GM20000 (cell line): Measurements from ENCODE around the gene XPNPEP3.

Source experiments
- DNase-seq: peaks from one replicate; pipeline ENCODE4 v3.0.0; 2012; ENCODE audit warnings: low spot score
- TF ChIP-seq, protein P1 (sequence below): IDR thresholded peaks from 2 replicates; pipeline ENCODE4 v1.5.1; 2012; ENCODE audit warnings: mild to moderate bottlenecking, control low read depth; ENCODE audit errors: extremely low read depth, missing control alignments

XPNPEP3 gene

GRCh38 chr22:40951795-40952605, 95.1 kb downstream of the XPNPEP3 start:
- TF ChIP-seq, protein P1, sequence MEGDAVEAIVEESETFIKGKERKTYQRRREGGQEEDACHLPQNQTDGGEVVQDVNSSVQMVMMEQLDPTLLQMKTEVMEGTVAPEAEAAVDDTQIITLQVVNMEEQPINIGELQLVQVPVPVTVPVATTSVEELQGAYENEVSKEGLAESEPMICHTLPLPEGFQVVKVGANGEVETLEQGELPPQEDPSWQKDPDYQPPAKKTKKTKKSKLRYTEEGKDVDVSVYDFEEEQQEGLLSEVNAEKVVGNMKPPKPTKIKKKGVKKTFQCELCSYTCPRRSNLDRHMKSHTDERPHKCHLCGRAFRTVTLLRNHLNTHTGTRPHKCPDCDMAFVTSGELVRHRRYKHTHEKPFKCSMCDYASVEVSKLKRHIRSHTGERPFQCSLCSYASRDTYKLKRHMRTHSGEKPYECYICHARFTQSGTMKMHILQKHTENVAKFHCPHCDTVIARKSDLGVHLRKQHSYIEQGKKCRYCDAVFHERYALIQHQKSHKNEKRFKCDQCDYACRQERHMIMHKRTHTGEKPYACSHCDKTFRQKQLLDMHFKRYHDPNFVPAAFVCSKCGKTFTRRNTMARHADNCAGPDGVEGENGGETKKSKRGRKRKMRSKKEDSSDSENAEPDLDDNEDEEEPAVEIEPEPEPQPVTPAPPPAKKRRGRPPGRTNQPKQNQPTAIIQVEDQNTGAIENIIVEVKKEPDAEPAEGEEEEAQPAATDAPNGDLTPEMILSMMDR, result no peak

DNA sequence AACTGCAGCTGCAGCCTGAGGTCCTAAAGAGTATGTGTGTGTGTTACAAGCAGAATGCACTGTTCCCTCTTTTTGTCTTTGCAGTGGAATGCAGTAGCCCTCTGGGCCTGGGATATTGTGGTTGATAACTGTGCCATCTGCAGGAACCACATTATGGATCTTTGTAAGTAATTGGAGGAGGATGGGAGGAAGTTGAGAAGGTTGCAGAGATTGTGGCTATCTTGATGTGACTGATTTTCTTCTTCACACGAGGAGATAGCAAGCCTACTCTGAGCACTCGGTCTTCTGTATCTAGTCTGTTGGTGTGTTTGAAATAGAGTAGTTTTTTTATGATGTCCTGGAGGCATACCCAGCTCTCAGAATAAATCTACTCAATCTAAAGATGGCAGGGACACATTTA, 96.5 kb downstream of the XPNPEP3 start:
- TF ChIP-seq, protein P1, result no peak
- DNase-seq, result no peak

More at GRCh38 chr22:40951795-40952605, 95.1 kb downstream of the XPNPEP3 start:
- DNase-seq, result peak; percentile 27

- DNase-seq, result no peak
- TF ChIP-seq, protein P1, result no peak
Observed at GRCh38 chr22:40954113-40954512, 97.2 kb downstream of the XPNPEP3 start.

DNA sequence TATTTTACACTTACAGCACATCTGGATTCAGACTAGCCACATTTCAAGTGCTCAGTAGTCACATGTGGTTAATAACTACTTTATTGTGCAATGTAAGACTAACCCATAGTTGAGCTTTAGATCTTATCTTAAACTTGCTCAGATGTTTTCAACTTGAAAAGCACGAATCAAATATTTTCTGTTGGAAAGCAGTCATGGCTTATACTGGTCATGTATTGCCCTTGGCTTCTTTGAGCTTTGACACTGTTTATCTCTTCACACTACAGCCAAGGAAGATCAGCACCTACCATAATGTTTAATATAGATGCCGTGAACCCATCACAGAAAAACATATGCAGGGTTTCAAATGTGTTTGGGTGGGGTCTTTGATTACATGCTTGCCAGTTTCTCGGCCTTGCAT, 98.6 kb downstream of the XPNPEP3 start:
- TF ChIP-seq, protein P1, result no peak
- no peak for DNase-seq

DNA sequence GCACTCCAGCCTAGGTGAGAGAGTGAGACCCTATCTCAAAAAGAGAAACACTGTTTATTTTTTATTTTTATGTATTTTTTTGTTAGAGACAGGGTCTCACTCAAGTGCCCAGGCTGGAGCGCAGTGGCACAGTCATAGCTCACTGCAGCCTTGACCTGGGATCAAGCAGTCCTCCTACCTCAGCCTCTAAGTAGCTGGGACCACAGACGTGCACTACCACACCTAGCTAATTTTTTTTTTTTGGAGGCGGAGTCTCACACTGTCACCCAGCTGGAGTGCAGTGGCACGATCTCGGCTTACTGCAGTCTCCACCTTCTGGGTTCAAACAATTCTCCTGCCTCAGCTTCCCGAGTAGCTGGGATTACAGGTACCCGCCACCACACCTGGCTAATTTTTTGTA, 100.7 kb downstream of the XPNPEP3 start:
- TF ChIP-seq, protein P1, result no peak

GRCh38 chr22:40958299-40958698, 101.4 kb downstream of the XPNPEP3 start:
- no peak for DNase-seq
- TF ChIP-seq, protein P1, result no peak

More for the DNA sequence above, 100.7 kb downstream of the XPNPEP3 start:
- DNase-seq, result no peak

- DNase-seq, result no peak
- TF ChIP-seq, protein P1, result no peak
Observed at GRCh38 chr22:40960145-40960544, 103.2 kb downstream of the XPNPEP3 start.
